GM12878 (cell line): ENCODE results near the gene IRAK2. TPM values are rescaled to one million over a fixed set of nuclear protein-coding genes. Genes with fewer than 3 reads are reported as not detected.

Experiments used
- ATAC-seq: fragments of 200-7000 bp; cut with Tn5 transposase; 3 replicates; pipeline ENCODE4 v1.9.1; 2020; ENCODE audit warnings: mild to moderate bottlenecking, moderate library complexity
- BruUV-seq: library from RNA; stranded (reverse); fragments of 400-500 nt; replicated peaks from 2 replicates; lab custom pipeline; 2021; lab: Mats Ljungman, UMichigan
- CTCF ChIA-PET: fragments of 300-600 bp; sonication (Branson Sonifier 250); formaldehyde crosslinking; extraction: SDS; loops from one replicate; lab custom pipeline; 2021; ENCODE audit warnings: inconsistent platforms; lab: Yijun Ruan, JAX
- POLR2A ChIA-PET: fragments of 350-600 bp; formaldehyde crosslinking; extraction: SDS; loops from one replicate; lab custom pipeline; 2021; ENCODE audit warnings: inconsistent platforms; lab: Charles Lee
- RAD21 ChIA-PET: fragments of 300-600 bp; sonication (Branson Sonifier 250); formaldehyde crosslinking; loops from one replicate; lab custom pipeline; 2023; ENCODE audit warnings: antibody characterized with exemption; ENCODE audit not compliant: unreplicated experiment; lab: Charles Lee
- SMC1A ChIA-PET: fragments of 300-600 bp; sonication (Branson Sonifier 250); formaldehyde crosslinking; loops from one replicate; lab custom pipeline; 2023; ENCODE audit not compliant: unreplicated experiment, uncharacterized antibody; lab: Charles Lee
- DNase-seq: peaks from one replicate; pipeline ENCODE4 v3.0.0-alpha.2; 2011; ENCODE audit warnings: low read depth, low spot score
- FAIRE-seq: peaks from 3 replicates; lab custom pipeline; 2011; peaks lifted over from hg19 to GRCh38; lab: Jason Lieb, UNC
- H2AFZ ChIP-seq: 2 replicates; pipeline ENCODE4 v1.6.0; 2011; ENCODE audit warnings: low read depth, low read length, control low read depth; ENCODE audit not compliant: control insufficient read depth
- H3K27ac ChIP-seq: 2 replicates; pipeline ENCODE4 v1.5.1; 2011; ENCODE audit warnings: control low read depth; ENCODE audit not compliant: control insufficient read depth, insufficient read depth
- H3K27me3 ChIP-seq, 2 experiments: replicated peaks in 1 of 2; 2 replicates each; pipeline versions ENCODE4 v1.6.0 to v1.6.1; 2011; ENCODE audit warnings: low read length in 1 of 2; ENCODE audit not compliant: control insufficient read depth in 2 of 2, insufficient read depth in 2 of 2
- H3K36me3 ChIP-seq, 2 experiments: 2 replicates each; pipeline ENCODE4 v1.5.1; 2011; ENCODE audit warnings: low read length in 1 of 2; ENCODE audit not compliant: control insufficient read depth in 2 of 2, insufficient read depth in 2 of 2
- H3K4me1 ChIP-seq: 2 replicates; pipeline ENCODE4 v1.6.1; 2011; ENCODE audit warnings: mild to moderate bottlenecking, low read length, moderate library complexity, mixed read lengths; ENCODE audit not compliant: control insufficient read depth, insufficient read depth
- H3K4me2 ChIP-seq: 2 replicates; pipeline ENCODE4 v1.6.0; 2011; ENCODE audit warnings: control low read depth; ENCODE audit not compliant: control insufficient read depth, insufficient read depth
- H3K4me3 ChIP-seq: fragments of 200-600 bp; sonication (generic); 2 replicates; pipeline ENCODE4 v1.5.1; 2016
- H3K79me2 ChIP-seq: 2 replicates; pipeline ENCODE4 v1.6.0; 2011; ENCODE audit warnings: low read length; ENCODE audit not compliant: control insufficient read depth, insufficient read depth
- H3K9ac ChIP-seq: 2 replicates; pipeline ENCODE4 v1.8.0; 2011; ENCODE audit warnings: low read length, control low read depth, mixed read lengths; ENCODE audit not compliant: control insufficient read depth, insufficient read depth
- H3K9me3 ChIP-seq: replicated peaks from 3 replicates; pipeline ENCODE4 v1.5.1; 2011; ENCODE audit warnings: mild to moderate bottlenecking, low read length; ENCODE audit not compliant: control insufficient read depth, insufficient read depth
- H4K20me1 ChIP-seq: 2 replicates; pipeline ENCODE4 v1.6.0; 2011; ENCODE audit not compliant: control insufficient read depth, insufficient read depth
- CBFB ChIP-seq: IDR thresholded peaks from 2 replicates; pipeline ENCODE4 v1.6.1; 2016; ENCODE audit warnings: antibody characterized with exemption, low read depth
- GABPA ChIP-seq: IDR thresholded peaks from 2 replicates; pipeline ENCODE4 v1.6.1; 2014; ENCODE audit warnings: antibody characterized with exemption, low read depth, mild to moderate bottlenecking, inconsistent platforms
- PAX5 ChIP-seq: IDR thresholded peaks from 2 replicates; pipeline ENCODE4 v1.6.1; 2011; ENCODE audit warnings: low read depth, low read length, borderline replicate concordance
- PKNOX1 ChIP-seq: fragments of 450-650 bp; IDR thresholded peaks from 2 replicates; pipeline ENCODE4 v1.6.1; 2016; ENCODE audit warnings: mild to moderate bottlenecking
- POLR2AphosphoS2 ChIP-seq: IDR thresholded peaks from 2 replicates; pipeline ENCODE4 v1.6.1; 2011; ENCODE audit warnings: low read depth, mild to moderate bottlenecking, low read length, improper control_type of control experiment, moderate library complexity
- RCOR1 ChIP-seq: conservative IDR thresholded peaks from 2 replicates; pipeline ENCODE4 v1.6.1; 2012; ENCODE audit warnings: low read depth, low read length, improper control_type of control experiment
- USF2 ChIP-seq: IDR thresholded peaks from 2 replicates; pipeline ENCODE4 v1.6.1; 2011; ENCODE audit warnings: low read depth, low read length, improper control_type of control experiment, borderline replicate concordance
- ZBTB40 ChIP-seq: fragments of 450-650 bp; IDR thresholded peaks from 2 replicates; pipeline ENCODE4 v1.6.1; 2016; ENCODE audit warnings: mild to moderate bottlenecking, moderate library complexity, borderline replicate concordance
- WGBS: methylation state at CpG from one replicate; pipeline ENCODE4 v1.1.6; 2016; ENCODE audit warnings: low lambda C conversion rate; ENCODE audit not compliant: insufficient replicate concordance, insufficient coverage; ENCODE audit errors: missing lambda C conversion rate; 5-methylcytosine and 5-hydroxymethylcytosine counted together
- in situ Hi-C: fragments of 300-500 bp; cut with MboI; formaldehyde crosslinking; loops from 9 replicates; pipeline ENCODE4 v1.14.3; 2018; ENCODE audit warnings: mixed read lengths
- intact Hi-C: fragments of 100-400 bp; cut with micrococcal nuclease; formaldehyde crosslinking; loops from one replicate; pipeline ENCODE4 v1.14.2; 2022; ENCODE audit not compliant: unreplicated experiment
- polyA plus RNA-seq, 11 experiments: library from polyadenylated mRNA; depleted of rRNA in 4 of 11; unstranded in 6 of 11; stranded (reverse) in 5 of 11; fragments of >200 nt; fragmentation: Nextera tagmentation in 4 of 11; fragmentation: Illumina TruSeq in 1 of 11; extraction: Ambion mirVana in 4 of 11; extraction: Trizol in 1 of 11; gene quantifications; 1 replicate in 1 of 11; 2 replicates in 10 of 11; pipeline versions ENCODE4 v1.2.1 to v1.2.3, GENCODE V29; 2011 to 2016; ENCODE audit warnings: inconsistent platforms in 2 of 11, missing spikeins in 2 of 11, low read depth in 1 of 11
- total RNA-seq, 4 experiments: library from RNA; depleted of rRNA in 3 of 4; stranded (reverse); fragments of >200 nt in 3 of 4; fragmentation: Illumina TruSeq in 1 of 4; extraction: Trizol in 1 of 4; gene quantifications; 2 replicates each; pipeline versions ENCODE4 v1.2.1 to v1.2.3, GENCODE V29; 2013 to 2021
- TF ChIP-seq, protein P1 (sequence below): fragments of 150-350 bp; IDR thresholded peaks from 2 replicates; pipeline ENCODE4 v1.6.1; 2014; ENCODE audit warnings: mild to moderate bottlenecking, low read depth, low read length

The IRAK2 gene
- total and polyA plus RNA-seq, 10 of the 15 experiments (the other 5 are each of a cell fraction or from before 2014, with no cell fraction given), result 0.48 to 5.7 (median 4.5) TPM

DNA sequence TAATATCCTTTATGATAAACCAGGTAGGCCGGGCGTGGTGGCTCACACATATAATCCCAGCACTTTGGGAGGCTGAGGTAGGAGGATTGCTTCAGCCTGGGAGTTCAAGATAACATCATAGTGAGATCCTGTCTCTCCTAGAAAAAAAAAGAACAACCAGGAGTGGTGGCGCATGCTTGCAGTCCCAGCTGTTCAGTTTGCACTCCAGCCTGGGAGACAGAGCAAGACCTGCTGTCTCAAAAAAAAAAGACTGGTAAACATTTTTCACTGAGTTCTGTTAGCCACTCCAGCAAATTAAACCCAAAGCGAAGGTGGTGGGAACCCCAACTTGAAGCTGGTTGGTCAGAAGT lies 9.6 kb upstream of the IRAK2 start:
- Histone ChIP-seq H2AFZ (no peak overlapping the region), H3K36me3 (peaks cover 2 to 13% of the 10 kb centered on the region in 2 experiments), H3K4me2 (no peak overlapping the region), H3K27me3 (no peaks in the 10 kb centered on the region), H3K4me3 (no peak overlapping the region), H3K79me2 (no peaks in the 10 kb centered on the region), H3K4me1 (no peaks in the 10 kb centered on the region), H3K9me3 (no peaks in the 10 kb centered on the region; the same call in 2 of the 3 replicates), H4K20me1 (no peaks in the 10 kb centered on the region), H3K9ac (no peak overlapping the region), H3K27ac (no peak overlapping the region)
- DNase-seq, result no peak
- no TSS peak for BruUV-seq
- FAIRE-seq, result no peak
- 100% methylated on average over 4 of the region's 4 CpGs for WGBS
- in situ Hi-C loops (no loop called here), intact Hi-C loops (no loop called here)
- POLR2A ChIA-PET, result interaction anchor here (0.6 kb wide), 1 partner anchor 96 kb away, joined by 3 read pairs; no protein-coding TSS in a partner anchor
- CTCF ChIA-PET, result no interaction called here
- SMC1A ChIA-PET, result no interaction called here
- TF ChIP-seq CBFB (no peak), PKNOX1 (no peak), RCOR1 (no peak), POLR2AphosphoS2 (no peak), PAX5 (no peak), GABPA (no peak), USF2 (no peak), ZBTB40 (no peak)
- TF ChIP-seq, protein P1, sequence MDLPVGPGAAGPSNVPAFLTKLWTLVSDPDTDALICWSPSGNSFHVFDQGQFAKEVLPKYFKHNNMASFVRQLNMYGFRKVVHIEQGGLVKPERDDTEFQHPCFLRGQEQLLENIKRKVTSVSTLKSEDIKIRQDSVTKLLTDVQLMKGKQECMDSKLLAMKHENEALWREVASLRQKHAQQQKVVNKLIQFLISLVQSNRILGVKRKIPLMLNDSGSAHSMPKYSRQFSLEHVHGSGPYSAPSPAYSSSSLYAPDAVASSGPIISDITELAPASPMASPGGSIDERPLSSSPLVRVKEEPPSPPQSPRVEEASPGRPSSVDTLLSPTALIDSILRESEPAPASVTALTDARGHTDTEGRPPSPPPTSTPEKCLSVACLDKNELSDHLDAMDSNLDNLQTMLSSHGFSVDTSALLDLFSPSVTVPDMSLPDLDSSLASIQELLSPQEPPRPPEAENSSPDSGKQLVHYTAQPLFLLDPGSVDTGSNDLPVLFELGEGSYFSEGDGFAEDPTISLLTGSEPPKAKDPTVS, result no peak
- RAD21 ChIA-PET, result no interaction called here
- no peak for ATAC-seq
